Vagina (tissue), 2 donors: ENCODE measurements around the gene GATAD2A.

Experiments
- CTCF ChIP-seq, 3 experiments: fragments of 450-650 bp in 2 of 3; fragments of 200-600 bp in 1 of 3; sonication (generic) in 1 of 3; IDR thresholded peaks; one replicate each; pipeline ENCODE4 v1.5.1; 2017 to 2019; ENCODE audit warnings: antibody characterized with exemption in 3 of 3, mild to moderate bottlenecking in 2 of 3, moderate library complexity in 2 of 3
- POLR2A ChIP-seq, 2 donors: fragments of 450-650 bp; IDR thresholded peaks; one replicate each; pipeline ENCODE4 v1.6.1; 2017; ENCODE audit warnings: antibody characterized with exemption in 2 of 2, mild to moderate bottlenecking in 2 of 2, moderate library complexity in 2 of 2
- POLR2AphosphoS5 ChIP-seq, 2 donors: sonication (generic); formaldehyde crosslinking; IDR thresholded peaks; one replicate each; pipeline ENCODE4 v1.9.0; 2017; ENCODE audit warnings: antibody characterized with exemption in 2 of 2, mild to moderate bottlenecking in 2 of 2, low read depth in 1 of 2; ENCODE audit not compliant: insufficient read depth in 1 of 2

GRCh38 chr19:19507354-19507753 lies 101.9 kb downstream of the GATAD2A start:
- TF ChIP-seq CTCF (IDR thresholded peaks at IDR 0.05) = no peak
- no peak for TF ChIP-seq POLR2A (IDR thresholded peaks at IDR 0.05)
- TF ChIP-seq POLR2AphosphoS5 (IDR thresholded peaks at IDR 0.05; ENCODE audit: insufficient read depth in 1 of 2, low read depth in 1 of 2) = no peak
